Neural cell (in vitro differentiated cells): Measurements from ENCODE around the gene MISP.

Experiments
- EP300 ChIP-seq: fragments of 450-650 bp; conservative IDR thresholded peaks from 2 replicates; pipeline ENCODE4 v1.6.1; 2014; ENCODE audit warnings: antibody characterized with exemption, mild to moderate bottlenecking, moderate library complexity; ENCODE audit not compliant: poor library complexity, severe bottlenecking
- EZH2 ChIP-seq: fragments of 200-600, 300-800 bp; shearing (Covaris generic), sonication (generic); IDR thresholded peaks from 2 replicates; pipeline ENCODE4 v1.6.1; 2014; ENCODE audit warnings: antibody characterized with exemption, low read length, borderline replicate concordance, mild to moderate bottlenecking; ENCODE audit not compliant: insufficient read depth, poor library complexity, severe bottlenecking
- POLR2AphosphoS5 ChIP-seq: IDR thresholded peaks from 2 replicates; pipeline ENCODE4 v1.6.1; 2012
- RAD21 ChIP-seq: fragments of 450-650 bp; conservative IDR thresholded peaks from 2 replicates; pipeline ENCODE4 v1.6.1; 2014; ENCODE audit warnings: antibody characterized with exemption, mild to moderate bottlenecking, moderate library complexity
- SMC3 ChIP-seq: fragments of 450-650 bp; conservative IDR thresholded peaks from 2 replicates; pipeline ENCODE4 v1.6.1; 2014; ENCODE audit warnings: antibody characterized with exemption, mild to moderate bottlenecking, moderate library complexity; ENCODE audit not compliant: poor library complexity
- TAF1 ChIP-seq: IDR thresholded peaks from 2 replicates; pipeline ENCODE4 v1.6.1; 2012; ENCODE audit warnings: low read depth
- TF ChIP-seq, protein P1 (sequence below): fragments of 450-650 bp; IDR thresholded peaks from 2 replicates; pipeline ENCODE4 v1.5.1; 2014; ENCODE audit warnings: antibody characterized with exemption, mild to moderate bottlenecking, moderate library complexity; ENCODE audit not compliant: poor library complexity, severe bottlenecking
- TF ChIP-seq, protein P2 (sequence below): IDR thresholded peaks from 2 replicates; pipeline ENCODE4 v1.6.1; 2012; ENCODE audit warnings: borderline replicate concordance

DNA sequence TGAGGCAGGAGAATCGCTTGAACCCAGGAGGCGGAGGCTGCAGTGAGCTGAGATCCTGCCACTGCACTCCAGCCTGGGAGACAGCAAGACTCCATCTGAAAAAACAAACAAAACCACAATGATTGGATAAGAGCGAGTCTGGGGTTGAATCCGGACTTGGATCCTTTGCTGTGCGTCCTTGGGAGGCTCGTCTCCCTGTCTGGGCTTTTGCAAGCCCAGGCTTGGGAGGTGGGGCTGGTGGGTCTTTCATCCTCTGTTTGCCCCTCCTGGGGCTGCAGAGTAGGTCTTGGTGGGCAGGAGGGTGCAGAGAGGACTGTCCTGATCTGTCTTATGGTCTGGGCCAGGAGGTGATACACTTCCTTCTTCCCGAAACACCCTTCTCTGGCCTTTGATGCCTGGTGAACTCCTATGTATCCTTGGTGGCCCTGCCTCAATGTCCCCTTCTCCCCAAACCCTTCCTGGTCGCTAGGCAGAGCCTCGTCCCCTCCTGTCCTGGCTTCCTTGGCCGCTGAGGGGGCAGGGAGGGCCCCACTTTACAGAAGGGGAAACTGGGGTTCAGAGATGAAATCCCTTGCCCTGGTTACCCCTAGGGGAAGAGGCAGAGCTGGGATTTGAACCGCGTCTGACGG lies 25.3 kb upstream of the MISP start:
- TF ChIP-seq, protein P1, sequence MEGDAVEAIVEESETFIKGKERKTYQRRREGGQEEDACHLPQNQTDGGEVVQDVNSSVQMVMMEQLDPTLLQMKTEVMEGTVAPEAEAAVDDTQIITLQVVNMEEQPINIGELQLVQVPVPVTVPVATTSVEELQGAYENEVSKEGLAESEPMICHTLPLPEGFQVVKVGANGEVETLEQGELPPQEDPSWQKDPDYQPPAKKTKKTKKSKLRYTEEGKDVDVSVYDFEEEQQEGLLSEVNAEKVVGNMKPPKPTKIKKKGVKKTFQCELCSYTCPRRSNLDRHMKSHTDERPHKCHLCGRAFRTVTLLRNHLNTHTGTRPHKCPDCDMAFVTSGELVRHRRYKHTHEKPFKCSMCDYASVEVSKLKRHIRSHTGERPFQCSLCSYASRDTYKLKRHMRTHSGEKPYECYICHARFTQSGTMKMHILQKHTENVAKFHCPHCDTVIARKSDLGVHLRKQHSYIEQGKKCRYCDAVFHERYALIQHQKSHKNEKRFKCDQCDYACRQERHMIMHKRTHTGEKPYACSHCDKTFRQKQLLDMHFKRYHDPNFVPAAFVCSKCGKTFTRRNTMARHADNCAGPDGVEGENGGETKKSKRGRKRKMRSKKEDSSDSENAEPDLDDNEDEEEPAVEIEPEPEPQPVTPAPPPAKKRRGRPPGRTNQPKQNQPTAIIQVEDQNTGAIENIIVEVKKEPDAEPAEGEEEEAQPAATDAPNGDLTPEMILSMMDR: no peak
- TF ChIP-seq EP300 (no peak), RAD21 (no peak), TAF1 (no peak), EZH2 (no peak), POLR2AphosphoS5 (no peak), SMC3 (no peak)
- TF ChIP-seq, protein P2, sequence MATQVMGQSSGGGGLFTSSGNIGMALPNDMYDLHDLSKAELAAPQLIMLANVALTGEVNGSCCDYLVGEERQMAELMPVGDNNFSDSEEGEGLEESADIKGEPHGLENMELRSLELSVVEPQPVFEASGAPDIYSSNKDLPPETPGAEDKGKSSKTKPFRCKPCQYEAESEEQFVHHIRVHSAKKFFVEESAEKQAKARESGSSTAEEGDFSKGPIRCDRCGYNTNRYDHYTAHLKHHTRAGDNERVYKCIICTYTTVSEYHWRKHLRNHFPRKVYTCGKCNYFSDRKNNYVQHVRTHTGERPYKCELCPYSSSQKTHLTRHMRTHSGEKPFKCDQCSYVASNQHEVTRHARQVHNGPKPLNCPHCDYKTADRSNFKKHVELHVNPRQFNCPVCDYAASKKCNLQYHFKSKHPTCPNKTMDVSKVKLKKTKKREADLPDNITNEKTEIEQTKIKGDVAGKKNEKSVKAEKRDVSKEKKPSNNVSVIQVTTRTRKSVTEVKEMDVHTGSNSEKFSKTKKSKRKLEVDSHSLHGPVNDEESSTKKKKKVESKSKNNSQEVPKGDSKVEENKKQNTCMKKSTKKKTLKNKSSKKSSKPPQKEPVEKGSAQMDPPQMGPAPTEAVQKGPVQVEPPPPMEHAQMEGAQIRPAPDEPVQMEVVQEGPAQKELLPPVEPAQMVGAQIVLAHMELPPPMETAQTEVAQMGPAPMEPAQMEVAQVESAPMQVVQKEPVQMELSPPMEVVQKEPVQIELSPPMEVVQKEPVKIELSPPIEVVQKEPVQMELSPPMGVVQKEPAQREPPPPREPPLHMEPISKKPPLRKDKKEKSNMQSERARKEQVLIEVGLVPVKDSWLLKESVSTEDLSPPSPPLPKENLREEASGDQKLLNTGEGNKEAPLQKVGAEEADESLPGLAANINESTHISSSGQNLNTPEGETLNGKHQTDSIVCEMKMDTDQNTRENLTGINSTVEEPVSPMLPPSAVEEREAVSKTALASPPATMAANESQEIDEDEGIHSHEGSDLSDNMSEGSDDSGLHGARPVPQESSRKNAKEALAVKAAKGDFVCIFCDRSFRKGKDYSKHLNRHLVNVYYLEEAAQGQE: no peak
